ENCODE results near the gene MAGI1.

DNA sequence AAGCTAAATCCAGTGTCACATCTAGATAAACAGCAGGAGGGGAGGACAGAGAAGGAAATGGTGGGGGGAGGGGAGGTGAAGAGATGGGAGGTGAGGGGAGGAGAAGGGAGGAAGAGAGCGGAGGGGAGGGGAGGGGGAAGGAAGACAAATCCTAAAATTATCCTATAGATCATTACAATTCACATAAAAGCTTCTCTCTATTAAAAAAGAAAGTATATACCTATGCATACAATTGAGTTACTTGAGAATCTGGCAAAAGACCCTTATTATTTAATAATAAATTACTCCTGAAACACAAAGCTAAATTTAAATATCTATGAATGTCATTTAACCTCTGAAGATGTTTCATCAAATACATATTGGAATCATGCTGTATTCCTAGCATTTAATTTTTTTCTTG lies 303.9 kb downstream of the MAGI1 start:
- TF ChIP-seq, protein P1, sequence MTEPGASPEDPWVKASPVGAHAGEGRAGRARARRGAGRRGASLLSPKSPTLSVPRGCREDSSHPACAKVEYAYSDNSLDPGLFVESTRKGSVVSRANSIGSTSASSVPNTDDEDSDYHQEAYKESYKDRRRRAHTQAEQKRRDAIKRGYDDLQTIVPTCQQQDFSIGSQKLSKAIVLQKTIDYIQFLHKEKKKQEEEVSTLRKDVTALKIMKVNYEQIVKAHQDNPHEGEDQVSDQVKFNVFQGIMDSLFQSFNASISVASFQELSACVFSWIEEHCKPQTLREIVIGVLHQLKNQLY (CRISPR knock-in tag; IDR thresholded peaks at IDR 0.05), result no peak
- TF ChIP-seq KAT7 (CRISPR knock-in tag; IDR thresholded peaks at IDR 0.05; ENCODE audit: borderline replicate concordance) (no peak), SOX15 (CRISPR knock-in tag; IDR thresholded peaks at IDR 0.05) (no peak)
- TF ChIP-seq, protein P2, sequence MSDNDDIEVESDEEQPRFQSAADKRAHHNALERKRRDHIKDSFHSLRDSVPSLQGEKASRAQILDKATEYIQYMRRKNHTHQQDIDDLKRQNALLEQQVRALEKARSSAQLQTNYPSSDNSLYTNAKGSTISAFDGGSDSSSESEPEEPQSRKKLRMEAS (CRISPR knock-in tag; IDR thresholded peaks at IDR 0.05), result no peak
- TF ChIP-seq, protein P3, sequence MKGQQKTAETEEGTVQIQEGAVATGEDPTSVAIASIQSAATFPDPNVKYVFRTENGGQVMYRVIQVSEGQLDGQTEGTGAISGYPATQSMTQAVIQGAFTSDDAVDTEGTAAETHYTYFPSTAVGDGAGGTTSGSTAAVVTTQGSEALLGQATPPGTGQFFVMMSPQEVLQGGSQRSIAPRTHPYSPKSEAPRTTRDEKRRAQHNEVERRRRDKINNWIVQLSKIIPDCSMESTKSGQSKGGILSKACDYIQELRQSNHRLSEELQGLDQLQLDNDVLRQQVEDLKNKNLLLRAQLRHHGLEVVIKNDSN (CRISPR knock-in tag; IDR thresholded peaks at IDR 0.05), result no peak
- TF ChIP-seq, protein P4, sequence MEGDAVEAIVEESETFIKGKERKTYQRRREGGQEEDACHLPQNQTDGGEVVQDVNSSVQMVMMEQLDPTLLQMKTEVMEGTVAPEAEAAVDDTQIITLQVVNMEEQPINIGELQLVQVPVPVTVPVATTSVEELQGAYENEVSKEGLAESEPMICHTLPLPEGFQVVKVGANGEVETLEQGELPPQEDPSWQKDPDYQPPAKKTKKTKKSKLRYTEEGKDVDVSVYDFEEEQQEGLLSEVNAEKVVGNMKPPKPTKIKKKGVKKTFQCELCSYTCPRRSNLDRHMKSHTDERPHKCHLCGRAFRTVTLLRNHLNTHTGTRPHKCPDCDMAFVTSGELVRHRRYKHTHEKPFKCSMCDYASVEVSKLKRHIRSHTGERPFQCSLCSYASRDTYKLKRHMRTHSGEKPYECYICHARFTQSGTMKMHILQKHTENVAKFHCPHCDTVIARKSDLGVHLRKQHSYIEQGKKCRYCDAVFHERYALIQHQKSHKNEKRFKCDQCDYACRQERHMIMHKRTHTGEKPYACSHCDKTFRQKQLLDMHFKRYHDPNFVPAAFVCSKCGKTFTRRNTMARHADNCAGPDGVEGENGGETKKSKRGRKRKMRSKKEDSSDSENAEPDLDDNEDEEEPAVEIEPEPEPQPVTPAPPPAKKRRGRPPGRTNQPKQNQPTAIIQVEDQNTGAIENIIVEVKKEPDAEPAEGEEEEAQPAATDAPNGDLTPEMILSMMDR (IDR thresholded peaks at IDR 0.05), result no peak

Measured in WTC11 (cell line).